HepG2 (cell line): ENCODE data around the gene DDAH1. TPM values are rescaled to one million over a fixed set of nuclear protein-coding genes. Genes with fewer than 3 reads are reported as not detected.

Experiments
- BRD4 ChIP-seq: sonication (generic); formaldehyde crosslinking; IDR thresholded peaks from 2 replicates; pipeline ENCODE4 v1.4.0; 2020; ENCODE audit warnings: missing genetic modification reagents
- FOXP1 ChIP-seq, 2 experiments: fragments of 450-650 bp in 1 of 2; IDR thresholded peaks; 2 replicates each; pipeline ENCODE4 v1.6.1; 2017 to 2018; ENCODE audit warnings: antibody characterized with exemption in 1 of 2
- HHEX ChIP-seq: IDR thresholded peaks from 2 replicates; pipeline ENCODE4 v1.6.1; 2016; ENCODE audit warnings: control low read depth
- HNF1A ChIP-seq, 2 experiments: sonication (generic) in 1 of 2; formaldehyde crosslinking in 1 of 2; IDR thresholded peaks; 2 replicates each; pipeline versions ENCODE4 v1.4.0 to v1.6.1; 2016 to 2020; ENCODE audit warnings: borderline replicate concordance in 1 of 2, low read depth in 1 of 2, mild to moderate bottlenecking in 1 of 2, missing genetic modification reagents in 1 of 2
- KAT8 ChIP-seq: IDR thresholded peaks from 2 replicates; pipeline ENCODE4 v1.6.1; 2016; ENCODE audit warnings: missing genetic modification reagents, missing compliant biosample characterization
- MATR3 ChIP-seq: sonication (generic); formaldehyde crosslinking; IDR thresholded peaks from 2 replicates; pipeline ENCODE4 v1.4.0; 2020; ENCODE audit warnings: missing genetic modification reagents
- MYC ChIP-seq: sonication (generic); formaldehyde crosslinking; IDR thresholded peaks from 2 replicates; pipeline ENCODE4 v1.9.0; 2021; ENCODE audit warnings: missing genetic modification reagents, borderline replicate concordance
- NFAT5 ChIP-seq: sonication (generic); formaldehyde crosslinking; IDR thresholded peaks from 2 replicates; pipeline ENCODE4 v1.4.0; 2020; ENCODE audit warnings: missing genetic modification reagents
- NFRKB ChIP-seq: fragments of 450-650 bp; IDR thresholded peaks from 2 replicates; pipeline ENCODE4 v1.6.1; 2017
- POLR2AphosphoS2 ChIP-seq: IDR thresholded peaks from 2 replicates; pipeline ENCODE4 v1.6.1; 2011; ENCODE audit warnings: low read depth, low read length, improper control_type of control experiment
- RXRB ChIP-seq: IDR thresholded peaks from 2 replicates; pipeline ENCODE4 v1.6.1; 2016; ENCODE audit warnings: borderline replicate concordance, missing genetic modification reagents, missing compliant biosample characterization
- SOX6 ChIP-seq, 2 experiments: fragments of 450-650 bp in 1 of 2; sonication (generic) in 1 of 2; formaldehyde crosslinking in 1 of 2; IDR thresholded peaks; 2 replicates each; pipeline versions ENCODE4 v1.4.0 to v1.6.1; 2017 to 2020; ENCODE audit warnings: antibody characterized with exemption in 1 of 2, mild to moderate bottlenecking in 1 of 2, missing genetic modification reagents in 1 of 2
- STAT5B ChIP-seq: sonication (generic); formaldehyde crosslinking; IDR thresholded peaks from 2 replicates; pipeline ENCODE4 v1.4.0; 2020; ENCODE audit warnings: missing genetic modification reagents
- THYN1 ChIP-seq: sonication (generic); formaldehyde crosslinking; IDR thresholded peaks from 2 replicates; pipeline ENCODE4 v1.8.1; 2023; ENCODE audit warnings: low read depth, mild to moderate bottlenecking, moderate library complexity, missing genetic modification reagents, borderline replicate concordance
- ZFP90 ChIP-seq: sonication (generic); formaldehyde crosslinking; IDR thresholded peaks from 2 replicates; pipeline ENCODE4 v1.8.0; 2022; ENCODE audit warnings: missing genetic modification reagents, mild to moderate bottlenecking, inconsistent platforms, borderline replicate concordance
- ZMYM2 ChIP-seq: sonication (generic); formaldehyde crosslinking; IDR thresholded peaks from 2 replicates; pipeline ENCODE4 v1.8.0; 2022; ENCODE audit warnings: mild to moderate bottlenecking, missing genetic modification reagents
- ZNF569 ChIP-seq: sonication (generic); formaldehyde crosslinking; IDR thresholded peaks from 2 replicates; pipeline ENCODE4 v1.5.0; 2020; ENCODE audit warnings: mild to moderate bottlenecking, missing genetic modification reagents, moderate library complexity, borderline replicate concordance
- ZNF607 ChIP-seq: sonication (generic); formaldehyde crosslinking; IDR thresholded peaks from 2 replicates; pipeline ENCODE4 v1.5.1; 2020; ENCODE audit warnings: missing genetic modification reagents, mild to moderate bottlenecking, borderline replicate concordance
- ZNF747 ChIP-seq: sonication (generic); formaldehyde crosslinking; IDR thresholded peaks from 2 replicates; pipeline ENCODE4 v1.8.1; 2023; ENCODE audit warnings: missing genetic modification reagents, mild to moderate bottlenecking, borderline replicate concordance
- ZNF75D ChIP-seq: sonication (generic); formaldehyde crosslinking; IDR thresholded peaks from 2 replicates; pipeline ENCODE4 v1.8.1; 2023; ENCODE audit warnings: missing genetic modification reagents, mild to moderate bottlenecking, borderline replicate concordance
- polyA plus RNA-seq, 8 experiments: library from polyadenylated mRNA; depleted of rRNA in 3 of 8; stranded (reverse) in 7 of 8; unstranded in 1 of 8; fragments of >200 nt; fragmentation: Illumina TruSeq in 4 of 8; extraction: Trizol in 4 of 8; gene quantifications; 2 replicates each; pipeline versions ENCODE4 v1.2.1 to v1.2.3, GENCODE V29; 2011 to 2016; ENCODE audit warnings: low read depth in 4 of 8, missing spikeins in 1 of 8, mixed read lengths in 1 of 8; ENCODE audit not compliant: insufficient read depth in 1 of 8
- total RNA-seq, 5 experiments: library from RNA; depleted of rRNA; stranded (reverse); fragments of >200 nt; fragmentation: Illumina TruSeq; extraction: Trizol; gene quantifications; 2 replicates each; pipeline ENCODE4 v1.2.3, GENCODE V29; 2016; ENCODE audit warnings: low read depth in 1 of 5

Gene DDAH1
- total and polyA plus RNA-seq, 2 of the 13 experiments (the other 11 are each of a cell fraction or from before 2014, with no cell fraction given), result 39.7 to 64.4 TPM

- TF ChIP-seq NFAT5 (CRISPR knock-in tag) (no peak), BRD4 (CRISPR knock-in tag) (no peak), ZNF607 (CRISPR knock-in tag) (no peak), ZNF747 (CRISPR knock-in tag) (peak; percentile 47; the same call in 1 of the 2 replicates), MATR3 (CRISPR knock-in tag) (no peak), ZNF75D (CRISPR knock-in tag) (no peak), ZMYM2 (no peak), MYC (CRISPR knock-in tag) (no peak; the same call in 1 of the 2 replicates), ZNF569 (CRISPR knock-in tag) (no peak), ZFP90 (no peak), STAT5B (CRISPR knock-in tag) (no peak), NFRKB (no peak), THYN1 (CRISPR knock-in tag) (no peak), FOXP1 (IDR thresholded peaks at IDR 0.05) (no peak), FOXP1 (CRISPR knock-in tag; IDR thresholded peaks at IDR 0.05) (no peak), HHEX (CRISPR knock-in tag) (no peak), POLR2AphosphoS2 (no peak), HNF1A (IDR thresholded peaks at IDR 0.05; ENCODE audit: low read depth) (no peak), HNF1A (CRISPR knock-in tag; IDR thresholded peaks at IDR 0.05; ENCODE audit: borderline replicate concordance) (peak; percentile 52; the same call in 1 of the 2 replicates), SOX6 (IDR thresholded peaks at IDR 0.05) (no peak), SOX6 (CRISPR knock-in tag; IDR thresholded peaks at IDR 0.05) (peak; percentile 69), KAT8 (CRISPR knock-in tag) (peak; percentile 93), RXRB (CRISPR knock-in tag) (0 out of 2 replicates have a peak, but pooled peaks have one; percentile 31)
Measured at GRCh38 chr1:85276215-85276977, 188.6 kb downstream of the DDAH1 start, which contains the start of gene BCL10 (continued).
